A549 (cell line): ENCODE data around the gene SLC49A3. TPM values are rescaled to one million over a fixed set of nuclear protein-coding genes. Genes with fewer than 3 reads are reported as not detected.
"Not testable (repeated sequence)": the region's sequence is repeated elsewhere in the genome, so short reads cannot be mapped to it uniquely, and the experiment has no call there.

ENCODE experiments used
- ATAC-seq, 2 experiments: fragments of 200-7000 bp in 1 of 2; fragments of >200 bp in 1 of 2; cut with Nextera tagmentation in 1 of 2; cut with Tn5 transposase in 1 of 2; 3 replicates each; pipeline versions ENCODE4 v1.8.0 to v1.9.1; 2018 to 2020; ENCODE audit warnings: mild to moderate bottlenecking in 1 of 2, moderate library complexity in 1 of 2
- CTCF ChIA-PET: fragments of 300-600 bp; sonication (Branson Sonifier 250); formaldehyde crosslinking; extraction: SDS; loops from one replicate; lab custom pipeline; 2021; ENCODE audit warnings: antibody characterized with exemption, inconsistent platforms; lab: Yijun Ruan, JAX
- POLR2A ChIA-PET: fragments of 350-600 bp; formaldehyde crosslinking; extraction: SDS; loops from one replicate; lab custom pipeline; 2021; ENCODE audit warnings: antibody characterized with exemption, inconsistent platforms; lab: Yijun Ruan, JAX
- DNase-seq, 2 experiments: peaks; one replicate each; pipeline versions ENCODE4 v3.0.0 to v3.0.0-alpha.2; 2011 to 2016; ENCODE audit warnings: low read depth in 1 of 2, low spot score in 1 of 2
- FAIRE-seq: peaks from 2 replicates; lab custom pipeline; 2011; peaks lifted over from hg19 to GRCh38; lab: Jason Lieb, UNC
- H3K27ac ChIP-seq, 2 experiments: fragments of >200 bp; sonication (Bioruptor Twin); formaldehyde crosslinking; 3 replicates each; pipeline ENCODE4 v1.5.1; 2016 to 2017
- H3K4me1 ChIP-seq: fragments of >200 bp; sonication (Bioruptor Twin); formaldehyde crosslinking; 3 replicates; pipeline ENCODE4 v1.6.1; 2016
- H3K4me2 ChIP-seq: fragments of >200 bp; sonication (Bioruptor Twin); formaldehyde crosslinking; 3 replicates; pipeline ENCODE4 v1.6.1; 2016
- H3K4me3 ChIP-seq: fragments of >200 bp; sonication (Bioruptor Twin); formaldehyde crosslinking; 3 replicates; pipeline ENCODE4 v1.5.1; 2016
- H3K9me3 ChIP-seq: fragments of >200 bp; sonication (Bioruptor Twin); formaldehyde crosslinking; 3 replicates; pipeline ENCODE4 v1.6.1; 2016
- BHLHE40 ChIP-seq: IDR thresholded peaks from 2 replicates; pipeline ENCODE4 v1.6.1; 2012; ENCODE audit warnings: low read depth, low read length, inconsistent platforms
- CHD2 ChIP-seq: fragments of 150-350 bp; IDR thresholded peaks from 2 replicates; pipeline ENCODE4 v1.6.1; 2014; ENCODE audit warnings: low read length; ENCODE audit not compliant: partially characterized antibody
- CHD4 ChIP-seq: fragments of 200-600 bp; sonication (generic); IDR thresholded peaks from 2 replicates; pipeline ENCODE4 v1.6.1; 2016; ENCODE audit warnings: antibody characterized with exemption, mild to moderate bottlenecking, borderline replicate concordance
- EHF ChIP-seq: fragments of 250-450 bp; sonication (Bioruptor Pico); IDR thresholded peaks from 2 replicates; pipeline ENCODE4 v1.5.0; 2020; ENCODE audit warnings: mild to moderate bottlenecking
- ESRRA ChIP-seq: fragments of 150-350 bp; IDR thresholded peaks from 2 replicates; pipeline ENCODE4 v1.6.1; 2014; ENCODE audit warnings: mild to moderate bottlenecking, low read length, borderline replicate concordance
- HDAC2 ChIP-seq: fragments of 200-600 bp; sonication (generic); IDR thresholded peaks from 2 replicates; pipeline ENCODE4 v1.6.1; 2016
- HEYL ChIP-seq: fragments of 250-450 bp; sonication (Bioruptor Pico); IDR thresholded peaks from 2 replicates; pipeline ENCODE4 v1.8.0; 2021; ENCODE audit warnings: mild to moderate bottlenecking, moderate library complexity
- HOXB13 ChIP-seq: fragments of 250-450 bp; sonication (Bioruptor Pico); IDR thresholded peaks from 2 replicates; pipeline ENCODE4 v1.5.0; 2020; ENCODE audit warnings: low read depth, mild to moderate bottlenecking, moderate library complexity
- HOXB5 ChIP-seq: fragments of 250-450 bp; sonication (Bioruptor Pico); IDR thresholded peaks from 2 replicates; pipeline ENCODE4 v1.5.0; 2020; ENCODE audit warnings: mild to moderate bottlenecking, moderate library complexity
- JUN ChIP-seq, 2 experiments: fragments of >200 bp; sonication (Bioruptor Twin); formaldehyde crosslinking; IDR thresholded peaks; 2 replicates in 1 of 2; 3 replicates in 1 of 2; pipeline ENCODE4 v1.6.1; 2016 to 2017
- KDM5A ChIP-seq: fragments of 200-600 bp; sonication (generic); IDR thresholded peaks from 2 replicates; pipeline ENCODE4 v1.6.1; 2016; ENCODE audit warnings: antibody characterized with exemption, mild to moderate bottlenecking
- MAZ ChIP-seq: fragments of 150-350 bp; IDR thresholded peaks from 2 replicates; pipeline ENCODE4 v1.6.1; 2014; ENCODE audit warnings: antibody characterized with exemption, low read depth, low read length, borderline replicate concordance
- RAD21 ChIP-seq, 2 experiments: fragments of >200 bp in 1 of 2; sonication (Bioruptor Twin) in 1 of 2; formaldehyde crosslinking in 1 of 2; IDR thresholded peaks in 1 of 2; conservative IDR thresholded peaks in 1 of 2; 2 replicates in 1 of 2; 3 replicates in 1 of 2; pipeline ENCODE4 v1.6.1; 2012 to 2018; ENCODE audit warnings: inconsistent platforms in 1 of 2
- RCOR1 ChIP-seq: fragments of 150-350 bp; IDR thresholded peaks from 2 replicates; pipeline ENCODE4 v1.6.1; 2014; ENCODE audit warnings: antibody characterized with exemption, low read length, low read depth
- RFX5 ChIP-seq: fragments of 450-650 bp; IDR thresholded peaks from 2 replicates; pipeline ENCODE4 v1.7.1; 2014; ENCODE audit warnings: antibody characterized with exemption, mild to moderate bottlenecking, moderate library complexity
- SMC3 ChIP-seq: fragments of >200 bp; sonication (Bioruptor Twin); formaldehyde crosslinking; IDR thresholded peaks from 3 replicates; pipeline ENCODE4 v1.6.1; 2018; ENCODE audit warnings: inconsistent platforms
- TP53 ChIP-seq: fragments of 250-450 bp; sonication (Bioruptor Pico); IDR thresholded peaks from 2 replicates; pipeline ENCODE4 v1.5.0; 2021; ENCODE audit warnings: mild to moderate bottlenecking, moderate library complexity
- ZFP36 ChIP-seq: fragments of 450-650 bp; IDR thresholded peaks from 2 replicates; pipeline ENCODE4 v1.6.1; 2014; ENCODE audit warnings: borderline replicate concordance; ENCODE audit not compliant: partially characterized antibody
- ZNF302 ChIP-seq: fragments of 250-450 bp; sonication (Bioruptor Pico); IDR thresholded peaks from 2 replicates; pipeline ENCODE4 v1.9.0; 2021; ENCODE audit warnings: inconsistent platforms, mild to moderate bottlenecking, moderate library complexity
- ZSCAN20 ChIP-seq: fragments of 250-450 bp; sonication (Bioruptor Pico); IDR thresholded peaks from 2 replicates; pipeline ENCODE4 v1.8.0; 2022; ENCODE audit warnings: mild to moderate bottlenecking, moderate library complexity
- WGBS: methylation state at CpG from one replicate; pipeline ENCODE4 v1.1.6; 2017; ENCODE audit errors: missing lambda C conversion rate; 5-methylcytosine and 5-hydroxymethylcytosine counted together
- polyA plus RNA-seq, 4 experiments: library from polyadenylated mRNA; depleted of rRNA in 3 of 4; stranded (reverse); fragments of >200 nt; fragmentation: RNase III in 1 of 4; extraction: RNeasy Plus Mini Kit Qiagen cat#74134 plus additional on column Dnase treatment in 1 of 4; gene quantifications; 2 replicates in 3 of 4; 3 replicates in 1 of 4; pipeline ENCODE4 v1.2.3, GENCODE V29; 2011 to 2017
- TF ChIP-seq, protein P1 (sequence below): IDR thresholded peaks from 2 replicates; pipeline ENCODE4 v1.6.1; 2012
- TF ChIP-seq, protein P2 (sequence below): fragments of >200 bp; sonication (Bioruptor Twin); formaldehyde crosslinking; IDR thresholded peaks from 3 replicates; pipeline ENCODE4 v1.5.1; 2016
- TF ChIP-seq, protein P3 (sequence below): IDR thresholded peaks from 2 replicates; pipeline ENCODE4 v1.6.1; 2012; ENCODE audit warnings: low read depth, borderline replicate concordance
- TF ChIP-seq, protein P4 (sequence below): fragments of 150-350 bp; IDR thresholded peaks from 2 replicates; pipeline ENCODE4 v1.6.1; 2014; ENCODE audit warnings: low read depth, mild to moderate bottlenecking, low read length

Gene SLC49A3
- polyA plus RNA-seq, 2 of the 4 experiments (the other 2 are of a cell fraction) = 0.05 to 0.12 TPM

DNA sequence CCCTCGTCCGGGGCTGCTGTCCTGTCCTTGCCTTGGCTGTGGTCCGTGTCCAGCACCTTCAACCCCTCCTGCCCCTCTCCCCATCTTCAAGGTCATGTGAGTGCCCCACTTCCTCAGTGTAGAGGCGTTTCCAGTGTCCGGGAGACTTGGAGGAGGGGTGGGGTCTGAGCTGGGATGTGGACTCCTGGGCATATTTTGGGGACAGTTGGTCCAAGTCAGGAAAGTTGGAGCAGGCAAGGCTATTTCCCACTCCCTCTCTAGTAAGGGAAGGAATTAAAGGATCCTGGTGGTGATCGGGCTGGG lies 19.6 kb upstream of the SLC49A3 start (continued):
- TF ChIP-seq, protein P1, sequence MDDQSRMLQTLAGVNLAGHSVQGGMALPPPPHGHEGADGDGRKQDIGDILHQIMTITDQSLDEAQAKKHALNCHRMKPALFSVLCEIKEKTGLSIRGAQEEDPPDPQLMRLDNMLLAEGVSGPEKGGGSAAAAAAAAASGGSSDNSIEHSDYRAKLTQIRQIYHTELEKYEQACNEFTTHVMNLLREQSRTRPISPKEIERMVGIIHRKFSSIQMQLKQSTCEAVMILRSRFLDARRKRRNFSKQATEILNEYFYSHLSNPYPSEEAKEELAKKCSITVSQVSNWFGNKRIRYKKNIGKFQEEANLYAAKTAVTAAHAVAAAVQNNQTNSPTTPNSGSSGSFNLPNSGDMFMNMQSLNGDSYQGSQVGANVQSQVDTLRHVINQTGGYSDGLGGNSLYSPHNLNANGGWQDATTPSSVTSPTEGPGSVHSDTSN = no peak
- no peak for TF ChIP-seq TP53 (CRISPR knock-in tag)
- TF ChIP-seq ZNF302 (CRISPR knock-in tag) = no peak
- TF ChIP-seq, all 56 proteins: peak for 0

DNA sequence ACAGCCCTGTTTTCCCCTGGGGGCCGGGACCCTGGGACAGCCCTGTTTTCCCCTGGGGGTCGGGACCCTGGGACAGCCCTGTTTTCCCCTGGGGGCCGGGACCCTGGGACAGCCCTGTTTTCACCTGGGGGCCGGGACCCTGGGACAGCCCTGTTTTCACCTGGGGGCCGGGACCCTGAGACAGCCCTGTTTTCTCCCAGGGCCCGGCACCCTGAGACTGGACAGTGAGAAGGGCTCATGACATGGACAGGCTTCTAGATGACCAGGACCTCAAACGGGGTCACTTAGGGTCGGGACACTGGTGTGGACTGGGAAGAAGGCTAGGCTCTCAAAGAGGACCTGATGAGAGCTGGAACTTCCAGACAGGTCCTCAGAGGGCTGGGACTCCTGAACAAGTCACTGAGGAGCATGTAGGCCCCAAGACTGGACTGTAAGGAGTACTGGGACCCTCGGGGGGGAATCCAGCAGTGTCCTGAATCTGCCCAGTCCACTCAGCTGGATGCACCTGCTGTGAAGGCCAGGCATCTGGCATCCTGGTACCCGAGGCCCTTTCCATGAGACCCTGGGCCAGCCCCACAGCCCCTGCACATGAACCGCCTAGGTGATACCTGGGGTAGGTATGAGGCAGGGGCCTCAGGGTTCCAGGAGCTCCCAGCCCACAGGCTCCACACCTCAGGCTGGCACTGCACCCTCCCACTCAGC lies 19.1 kb upstream of the SLC49A3 start:
- Histone ChIP-seq H3K4me1 (peaks cover 8% of the 10 kb centered on the region; the same call in 2 of the 3 replicates), H3K9me3 (no peaks in the 10 kb centered on the region), H3K4me3 (no peak overlapping the region), H3K27ac (no peak overlapping the region), H3K4me2 (no peak overlapping the region)
- POLR2A ChIA-PET = no interaction called here
- CTCF ChIA-PET = interaction anchor here (1.0 kb wide), 1 partner anchor 34 kb away, joined by 4 read pairs; no protein-coding TSS in a partner anchor
- ATAC-seq (no peak), FAIRE-seq (no peak), DNase-seq (no peak)
- WGBS = no CpG with 5 or more reads among the region's 11 CpGs
- no peak for TF ChIP-seq ESRRA
- TF ChIP-seq, protein P2, sequence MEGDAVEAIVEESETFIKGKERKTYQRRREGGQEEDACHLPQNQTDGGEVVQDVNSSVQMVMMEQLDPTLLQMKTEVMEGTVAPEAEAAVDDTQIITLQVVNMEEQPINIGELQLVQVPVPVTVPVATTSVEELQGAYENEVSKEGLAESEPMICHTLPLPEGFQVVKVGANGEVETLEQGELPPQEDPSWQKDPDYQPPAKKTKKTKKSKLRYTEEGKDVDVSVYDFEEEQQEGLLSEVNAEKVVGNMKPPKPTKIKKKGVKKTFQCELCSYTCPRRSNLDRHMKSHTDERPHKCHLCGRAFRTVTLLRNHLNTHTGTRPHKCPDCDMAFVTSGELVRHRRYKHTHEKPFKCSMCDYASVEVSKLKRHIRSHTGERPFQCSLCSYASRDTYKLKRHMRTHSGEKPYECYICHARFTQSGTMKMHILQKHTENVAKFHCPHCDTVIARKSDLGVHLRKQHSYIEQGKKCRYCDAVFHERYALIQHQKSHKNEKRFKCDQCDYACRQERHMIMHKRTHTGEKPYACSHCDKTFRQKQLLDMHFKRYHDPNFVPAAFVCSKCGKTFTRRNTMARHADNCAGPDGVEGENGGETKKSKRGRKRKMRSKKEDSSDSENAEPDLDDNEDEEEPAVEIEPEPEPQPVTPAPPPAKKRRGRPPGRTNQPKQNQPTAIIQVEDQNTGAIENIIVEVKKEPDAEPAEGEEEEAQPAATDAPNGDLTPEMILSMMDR = no peak
- no peak for TF ChIP-seq CHD2
- TF ChIP-seq, protein P3, sequence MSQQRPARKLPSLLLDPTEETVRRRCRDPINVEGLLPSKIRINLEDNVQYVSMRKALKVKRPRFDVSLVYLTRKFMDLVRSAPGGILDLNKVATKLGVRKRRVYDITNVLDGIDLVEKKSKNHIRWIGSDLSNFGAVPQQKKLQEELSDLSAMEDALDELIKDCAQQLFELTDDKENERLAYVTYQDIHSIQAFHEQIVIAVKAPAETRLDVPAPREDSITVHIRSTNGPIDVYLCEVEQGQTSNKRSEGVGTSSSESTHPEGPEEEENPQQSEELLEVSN = no peak
- TF ChIP-seq HOXB5 (CRISPR knock-in tag) = no peak
- no peak for TF ChIP-seq RAD21 (conservative IDR thresholded peaks at IDR 0.05 in 1 of 2, IDR thresholded peaks at IDR 0.05 in 1 of 2)
- TF ChIP-seq, protein P4, sequence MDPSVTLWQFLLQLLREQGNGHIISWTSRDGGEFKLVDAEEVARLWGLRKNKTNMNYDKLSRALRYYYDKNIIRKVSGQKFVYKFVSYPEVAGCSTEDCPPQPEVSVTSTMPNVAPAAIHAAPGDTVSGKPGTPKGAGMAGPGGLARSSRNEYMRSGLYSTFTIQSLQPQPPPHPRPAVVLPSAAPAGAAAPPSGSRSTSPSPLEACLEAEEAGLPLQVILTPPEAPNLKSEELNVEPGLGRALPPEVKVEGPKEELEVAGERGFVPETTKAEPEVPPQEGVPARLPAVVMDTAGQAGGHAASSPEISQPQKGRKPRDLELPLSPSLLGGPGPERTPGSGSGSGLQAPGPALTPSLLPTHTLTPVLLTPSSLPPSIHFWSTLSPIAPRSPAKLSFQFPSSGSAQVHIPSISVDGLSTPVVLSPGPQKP = no peak
- no peak for TF ChIP-seq JUN (IDR thresholded peaks at IDR 0.05)
- TF ChIP-seq ZFP36 = no peak
- no peak for TF ChIP-seq EHF
- TF ChIP-seq ZNF302 (CRISPR knock-in tag) = no peak
- TF ChIP-seq ZSCAN20 (CRISPR knock-in tag) = no peak
- TF ChIP-seq BHLHE40 = no peak
- no peak for TF ChIP-seq HOXB13 (CRISPR knock-in tag)
- TF ChIP-seq RCOR1 = no peak

DNA sequence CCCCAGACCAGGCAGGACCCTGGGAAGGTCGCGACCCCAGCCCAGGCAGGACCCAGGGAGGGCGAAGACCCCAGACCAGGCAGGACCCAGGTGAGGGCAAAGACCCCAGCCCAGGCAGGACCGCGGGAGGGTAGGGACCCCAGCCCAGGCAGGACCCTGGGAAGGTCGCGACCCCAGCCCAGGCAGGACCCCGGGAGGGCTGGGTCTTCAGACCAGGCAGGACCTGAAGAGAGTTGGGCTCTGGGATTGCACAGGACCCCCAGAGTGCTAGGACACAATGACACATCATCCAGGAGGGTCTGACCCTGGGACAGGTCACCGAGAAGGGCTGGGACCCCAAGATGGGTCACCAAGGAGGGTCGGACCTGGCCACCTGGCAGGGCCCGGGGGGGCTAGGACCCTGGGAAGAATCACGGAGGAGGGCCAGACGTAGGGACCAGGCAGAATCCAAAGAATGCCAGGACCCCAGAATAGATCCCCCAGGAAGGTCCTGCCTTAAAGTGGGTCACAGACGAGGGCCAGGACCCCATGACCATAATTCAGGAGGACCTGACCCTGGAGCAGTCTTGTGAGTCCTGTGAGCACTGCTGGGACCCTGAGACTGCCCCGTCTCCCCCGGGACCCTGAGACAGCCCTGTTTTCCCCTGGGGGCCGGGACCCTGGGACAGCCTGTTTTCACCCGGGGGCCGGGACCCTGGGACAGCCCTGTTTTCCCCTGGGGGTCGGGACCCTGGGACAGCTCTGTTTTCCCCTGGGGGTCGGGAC lies 18.1 kb upstream of the SLC49A3 start:
- DNase-seq (no peak), ATAC-seq (no peak), FAIRE-seq (no peak)
- H3K4me2 ChIP-seq = peak overlapping the region; percentile 83
- peak overlapping the region; percentile 8 to 98; a peak in 3 of 6 replicates for H3K27ac ChIP-seq
- ChIA-PET CTCF (no interaction called here), POLR2A (no interaction called here)
- H3K4me1 ChIP-seq = peaks cover 8% of the 10 kb centered on the region; the same call in 2 of the 3 replicates
- 74% methylated on average over 7 of the region's 21 CpGs for WGBS
- H3K4me3 ChIP-seq = peak overlapping the region; percentile 99
- no peaks in the 10 kb centered on the region for H3K9me3 ChIP-seq
- TF ChIP-seq MAZ = no peak
- TF ChIP-seq HEYL (CRISPR knock-in tag) = no peak
- no peak for TF ChIP-seq HDAC2
- TF ChIP-seq RFX5 = no peak
- no peak for TF ChIP-seq CHD4
- TF ChIP-seq ZNF302 (CRISPR knock-in tag) = no peak
- no peak for TF ChIP-seq HOXB5 (CRISPR knock-in tag)
- TF ChIP-seq SMC3 = no peak
- TF ChIP-seq KDM5A = no peak

DNA sequence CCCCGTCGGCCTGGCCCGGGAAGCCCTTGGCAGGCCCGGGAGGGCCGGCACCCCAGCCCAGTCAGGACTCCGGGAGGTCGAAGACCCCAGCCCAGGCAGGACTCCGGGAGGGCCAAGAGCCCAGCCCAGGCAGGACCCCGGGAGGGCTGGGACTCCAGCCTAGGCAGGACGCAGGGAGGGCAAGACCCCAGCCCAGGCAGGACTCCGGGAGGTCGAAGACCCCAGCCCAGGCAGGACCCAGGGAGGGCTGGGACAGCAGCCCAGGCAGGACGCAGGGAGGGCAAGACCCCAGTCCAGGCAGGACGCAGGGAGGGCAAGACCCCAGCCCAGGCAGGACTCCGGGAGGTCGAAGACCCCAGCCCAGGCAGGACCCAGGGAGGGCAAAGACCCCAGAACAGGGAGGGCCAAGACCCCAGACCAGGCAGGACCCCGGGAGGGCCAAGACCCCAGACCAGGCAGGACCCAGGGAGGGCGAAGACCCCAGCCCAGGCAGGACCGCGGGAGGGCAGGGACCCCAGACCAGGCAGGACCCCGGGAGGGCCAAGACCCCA lies 17.2 kb upstream of the SLC49A3 start:
- H3K4me1 ChIP-seq, FAIRE-seq, CTCF ChIA-PET, H3K9me3 ChIP-seq, DNase-seq, ATAC-seq, POLR2A ChIA-PET: not testable (repeated sequence)
- peak overlapping the region; percentile 97 to 98 for H3K27ac ChIP-seq
- no CpG with 5 or more reads among the region's 21 CpGs for WGBS
- peak overlapping the region; percentile 83 for H3K4me2 ChIP-seq
- H3K4me3 ChIP-seq = peak overlapping the region; percentile 99
